GM18505 (cell line): Measurements from ENCODE around the gene GAL3ST1.
"Not testable (repeated sequence)": the region's sequence is repeated elsewhere in the genome, so short reads cannot be mapped to it uniquely, and the experiment has no call there.

Source experiments
- ATAC-seq: cut with Tn5 transposase; IDR thresholded peaks from one replicate; pipeline ENCODE4 v1.9.1; 2021; ENCODE audit not compliant: unreplicated experiment
- POLR2A ChIP-seq: IDR thresholded peaks from 4 replicates; pipeline ENCODE4 v1.6.1; 2011; ENCODE audit warnings: borderline replicate concordance; ENCODE audit not compliant: insufficient read depth, insufficient read length; ENCODE audit errors: extremely low read depth

GAL3ST1 gene

DNA sequence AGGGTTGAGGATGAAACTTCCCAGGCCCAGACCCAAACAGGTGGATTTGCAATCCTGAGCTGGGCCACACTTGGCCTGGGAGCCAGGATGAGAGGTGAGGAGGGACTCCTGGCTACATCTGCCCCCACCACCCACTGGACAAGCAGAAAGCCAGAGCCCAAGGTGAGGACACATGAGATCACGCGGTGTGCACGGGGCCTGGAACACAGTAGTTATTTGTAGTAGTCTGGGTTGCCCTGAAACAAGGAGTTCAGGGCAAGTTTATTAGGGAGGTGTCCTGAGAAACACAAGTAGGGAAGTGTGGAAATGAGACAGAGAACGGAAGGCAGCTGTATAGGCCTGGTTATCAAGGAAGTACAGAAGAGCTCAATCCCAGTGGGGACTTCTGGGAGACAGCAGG lies 27.3 kb downstream of the GAL3ST1 start:
- TF ChIP-seq POLR2A: no peak
- no peak for ATAC-seq

DNA sequence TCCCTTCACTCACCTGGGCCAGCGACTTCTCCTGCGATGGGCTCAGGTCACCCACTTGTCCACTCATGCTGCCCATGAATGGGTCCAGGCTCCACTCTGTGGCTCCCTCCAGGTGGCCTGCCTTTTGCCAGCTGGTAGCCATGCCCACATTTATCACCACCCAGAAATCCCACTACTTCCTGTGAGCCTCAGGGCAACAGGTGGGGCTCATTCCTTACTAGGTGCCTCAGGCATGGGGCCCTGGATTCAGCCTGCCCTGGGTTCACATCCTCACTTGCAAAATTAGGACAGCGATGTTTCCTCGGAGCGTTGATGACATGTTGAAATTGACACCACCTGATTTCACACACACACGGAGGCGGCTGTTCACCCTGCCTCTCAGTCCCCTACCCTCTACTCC lies 27.8 kb downstream of the GAL3ST1 start, which contains the start of gene SEC14L6:
Gene SEC14L6 (minus strand): TSS at position 126 of the 400 bp plus-strand sequence. CDS start 59 bp downstream, at position 67.
- TF ChIP-seq POLR2A: no peak

DNA sequence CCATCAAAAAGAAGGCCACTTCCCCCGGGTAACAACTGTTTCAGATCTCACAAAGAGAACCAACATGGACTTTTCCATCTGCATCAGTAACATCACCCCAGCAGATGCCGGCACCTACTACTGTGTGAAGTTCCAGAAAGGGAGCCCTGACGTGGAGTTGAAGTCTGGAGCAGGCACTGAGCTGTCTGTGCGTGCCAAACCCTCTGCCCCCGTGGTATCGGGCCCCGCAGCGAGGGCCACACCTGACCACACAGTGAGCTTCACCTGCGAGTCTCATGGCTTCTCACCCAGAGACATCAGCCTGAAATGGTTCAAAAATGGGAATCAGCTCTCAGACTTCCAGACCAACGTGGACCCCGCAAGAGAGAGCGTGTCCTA lies 31.7 kb downstream of the GAL3ST1 start:
- no peak for ATAC-seq
- no peak for TF ChIP-seq POLR2A

More for the DNA sequence above, 27.8 kb downstream of the GAL3ST1 start, which contains the start of gene SEC14L6:
- no peak for ATAC-seq

- no peak for ATAC-seq
- TF ChIP-seq POLR2A: no peak
These were observed 32.3 kb downstream of the GAL3ST1 start for GRCh38 chr22:30541961-30542810.

- ATAC-seq: not testable (repeated sequence)
These were observed 33.0 kb downstream of the GAL3ST1 start for GRCh38 chr22:30541511-30541910.

- ATAC-seq: no peak
- no peak for TF ChIP-seq POLR2A
These were observed 35.1 kb downstream of the GAL3ST1 start for GRCh38 chr22:30539368-30539767.

GRCh38 chr22:30538280-30538679 lies 36.2 kb downstream of the GAL3ST1 start:
- ATAC-seq: no peak
- TF ChIP-seq POLR2A: no peak

DNA sequence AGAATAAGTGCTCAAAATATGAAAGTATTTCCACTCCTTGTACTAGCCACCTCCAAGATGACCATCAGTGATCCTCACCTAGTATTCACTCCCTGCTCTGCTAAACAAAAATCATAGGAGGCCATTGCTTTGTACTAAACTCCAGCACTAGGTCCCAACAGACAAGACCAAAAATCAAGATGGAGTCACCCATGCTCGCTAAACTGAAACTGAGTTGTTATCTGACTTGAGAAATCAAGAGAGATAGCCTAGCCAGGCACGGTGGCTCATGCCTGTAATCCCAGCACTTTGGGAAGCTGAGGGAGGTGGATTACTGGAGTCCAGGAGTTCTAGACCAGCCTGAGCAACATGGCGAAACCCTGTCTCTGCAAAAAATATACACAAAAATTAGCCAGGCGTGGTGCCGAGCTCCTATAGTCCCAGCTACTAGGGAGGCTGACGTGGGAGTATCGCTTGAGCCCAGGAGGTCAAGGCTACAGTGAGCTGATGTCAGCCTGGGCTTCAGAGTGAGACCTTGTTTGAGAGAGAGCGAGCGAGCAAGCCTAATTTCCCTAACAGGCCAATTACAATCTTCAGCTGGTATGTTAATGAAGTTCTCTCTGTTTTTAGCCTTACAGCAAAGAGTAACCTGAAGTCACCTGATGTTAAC lies 37.3 kb downstream of the GAL3ST1 start:
- no peak for ATAC-seq
- no peak for TF ChIP-seq POLR2A

DNA sequence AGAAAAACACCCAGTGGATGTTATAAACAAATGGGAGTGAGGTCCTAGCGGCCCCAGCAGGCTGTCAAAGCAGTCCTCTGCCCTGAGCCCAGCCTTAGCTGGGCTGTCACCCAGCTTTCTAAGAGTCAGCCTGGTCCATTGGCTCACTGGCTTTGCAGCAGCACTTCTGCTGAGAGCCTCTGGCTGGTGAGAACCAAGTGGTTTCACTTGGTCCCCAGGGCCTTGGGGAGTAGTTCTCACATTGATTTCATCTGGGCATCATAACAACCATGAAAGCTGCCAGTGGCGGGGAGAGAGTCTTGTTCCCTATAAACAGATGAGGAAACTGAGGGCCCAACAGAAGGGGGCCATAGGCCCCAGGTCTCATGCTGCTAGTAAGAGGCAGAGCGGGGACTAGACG lies 39.3 kb downstream of the GAL3ST1 start:
- no peak for ATAC-seq
- TF ChIP-seq POLR2A: no peak

- no peak for ATAC-seq
- TF ChIP-seq POLR2A: no peak
These were observed 42.5 kb downstream of the GAL3ST1 start for GRCh38 chr22:30531651-30532608.

DNA sequence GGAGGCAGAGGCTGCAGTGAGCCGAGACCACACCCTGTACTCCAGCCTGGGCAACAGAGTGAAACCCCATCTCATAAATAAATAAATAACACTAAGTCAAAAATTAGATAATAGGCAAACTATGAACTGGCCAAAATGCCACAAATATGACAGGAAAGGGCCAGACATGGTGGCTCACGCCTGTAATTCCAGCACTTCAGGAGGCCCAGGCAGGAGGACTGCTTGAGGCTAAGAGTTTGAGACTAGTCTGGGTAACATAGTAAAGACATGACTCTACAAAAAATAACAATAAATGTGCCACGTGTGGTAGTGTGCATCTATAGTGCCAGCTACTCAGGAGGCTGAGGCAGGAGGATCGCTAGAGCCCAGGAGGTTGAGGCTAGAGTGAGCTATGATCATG lies 47.8 kb downstream of the GAL3ST1 start:
- TF ChIP-seq POLR2A: no peak
- ATAC-seq: no peak

- ATAC-seq: no peak
- TF ChIP-seq POLR2A: no peak
These were observed 50.6 kb downstream of the GAL3ST1 start for GRCh38 chr22:30523646-30524489.
